Measurements from ENCODE around the gene TBC1D8B.
"Not testable (repeated sequence)": the region's sequence is repeated elsewhere in the genome, so short reads cannot be mapped to it uniquely, and the experiment has no call there.

TBC1D8B gene

GRCh38 chrX:106802388-106803275 is at the start of gene TBC1D8B:
Gene TBC1D8B, plus strand, starts transcription at chrX:106802673. Its CDS starts 181 bp downstream, at chrX:106802854.
- peak; percentile 44 for DNase-seq (ENCODE audit: low spot score)

- DNase-seq (ENCODE audit: low spot score), result not testable (repeated sequence)
Observed at GRCh38 chrX:106769288-106769687, 33.2 kb upstream of the TBC1D8B start.

- DNase-seq (ENCODE audit: low spot score), result no peak
Observed at GRCh38 chrX:106774981-106775380, 27.5 kb upstream of the TBC1D8B start.

- DNase-seq (ENCODE audit: low spot score), result no peak
Observed at GRCh38 chrX:106780264-106780663, 22.2 kb upstream of the TBC1D8B start.

- no peak for DNase-seq (ENCODE audit: low spot score)
Observed at GRCh38 chrX:106780664-106781377, 21.7 kb upstream of the TBC1D8B start.

- DNase-seq (ENCODE audit: low spot score), result no peak
Observed at GRCh38 chrX:106783716-106784115, 18.8 kb upstream of the TBC1D8B start.

GRCh38 chrX:106791495-106791894 is 11.0 kb upstream of the TBC1D8B start:
- peak; percentile 1 for DNase-seq (ENCODE audit: low spot score)

- DNase-seq (ENCODE audit: low spot score), result no peak
Observed at GRCh38 chrX:106802063-106802387, 448 bp upstream of the TBC1D8B start.

GRCh38 chrX:106811131-106811910 is 8.8 kb downstream of the TBC1D8B start:
- no peak for DNase-seq (ENCODE audit: low spot score)

GRCh38 chrX:106812930-106813329 is 10.5 kb downstream of the TBC1D8B start:
- DNase-seq (ENCODE audit: low spot score), result not testable (repeated sequence)

GRCh38 chrX:106814093-106814492 is 11.6 kb downstream of the TBC1D8B start:
- DNase-seq (ENCODE audit: low spot score), result not testable (repeated sequence)

- peak; percentile 1 for DNase-seq (ENCODE audit: low spot score)
Observed at GRCh38 chrX:106862972-106863688, 60.7 kb downstream of the TBC1D8B start.

- no peak for DNase-seq (ENCODE audit: low spot score)
Observed at GRCh38 chrX:106863697-106864096, 61.2 kb downstream of the TBC1D8B start.

GRCh38 chrX:106872796-106873195 is 70.3 kb downstream of the TBC1D8B start:
- DNase-seq (ENCODE audit: low spot score), result not testable (repeated sequence)

GRCh38 chrX:106874075-106874474 is 71.6 kb downstream of the TBC1D8B start:
- peak; percentile 22 for DNase-seq (ENCODE audit: low spot score)

GRCh38 chrX:106875151-106875550 is 72.7 kb downstream of the TBC1D8B start:
- DNase-seq (ENCODE audit: low spot score), result no peak

- no peak for DNase-seq (ENCODE audit: low spot score)
Observed at GRCh38 chrX:106889468-106889867, 87.0 kb downstream of the TBC1D8B start.

GRCh38 chrX:106891762-106892460 is 89.4 kb downstream of the TBC1D8B start:
- DNase-seq (ENCODE audit: low spot score), result no peak

GRCh38 chrX:106894392-106894909 is 92.0 kb downstream of the TBC1D8B start:
- peak; percentile 41 for DNase-seq (ENCODE audit: low spot score)

GRCh38 chrX:106894978-106895452 is 92.5 kb downstream of the TBC1D8B start:
- no peak for DNase-seq (ENCODE audit: low spot score)

- no peak for DNase-seq (ENCODE audit: low spot score)
Observed at GRCh38 chrX:106897259-106897658, 94.8 kb downstream of the TBC1D8B start.

All from CD4-positive, alpha-beta T cell treated with Interleukin-2 at 100 ng/mL for 4 hours (primary cell).